Stimulated activated CD4-positive, alpha-beta T cell treated with anti-CD3 and anti-CD28 coated beads, TNF-alpha, amount 100 ng/mL, for 48 hours (primary cell): ENCODE measurements around the gene PPP1R27.
"Not testable (repeated sequence)": the region's sequence is repeated elsewhere in the genome, so short reads cannot be mapped to it uniquely, and the experiment has no call there.

Experiments
- DNase-seq, 3 donors: peaks; one replicate each; pipeline ENCODE4 v3.0.0-alpha.2; 2020; ENCODE audit warnings: low read depth in 3 of 3

The PPP1R27 gene

GRCh38 chr17:81841866-81842265 lies 7.0 kb upstream of the PPP1R27 start:
- DNase-seq: no peak

DNA sequence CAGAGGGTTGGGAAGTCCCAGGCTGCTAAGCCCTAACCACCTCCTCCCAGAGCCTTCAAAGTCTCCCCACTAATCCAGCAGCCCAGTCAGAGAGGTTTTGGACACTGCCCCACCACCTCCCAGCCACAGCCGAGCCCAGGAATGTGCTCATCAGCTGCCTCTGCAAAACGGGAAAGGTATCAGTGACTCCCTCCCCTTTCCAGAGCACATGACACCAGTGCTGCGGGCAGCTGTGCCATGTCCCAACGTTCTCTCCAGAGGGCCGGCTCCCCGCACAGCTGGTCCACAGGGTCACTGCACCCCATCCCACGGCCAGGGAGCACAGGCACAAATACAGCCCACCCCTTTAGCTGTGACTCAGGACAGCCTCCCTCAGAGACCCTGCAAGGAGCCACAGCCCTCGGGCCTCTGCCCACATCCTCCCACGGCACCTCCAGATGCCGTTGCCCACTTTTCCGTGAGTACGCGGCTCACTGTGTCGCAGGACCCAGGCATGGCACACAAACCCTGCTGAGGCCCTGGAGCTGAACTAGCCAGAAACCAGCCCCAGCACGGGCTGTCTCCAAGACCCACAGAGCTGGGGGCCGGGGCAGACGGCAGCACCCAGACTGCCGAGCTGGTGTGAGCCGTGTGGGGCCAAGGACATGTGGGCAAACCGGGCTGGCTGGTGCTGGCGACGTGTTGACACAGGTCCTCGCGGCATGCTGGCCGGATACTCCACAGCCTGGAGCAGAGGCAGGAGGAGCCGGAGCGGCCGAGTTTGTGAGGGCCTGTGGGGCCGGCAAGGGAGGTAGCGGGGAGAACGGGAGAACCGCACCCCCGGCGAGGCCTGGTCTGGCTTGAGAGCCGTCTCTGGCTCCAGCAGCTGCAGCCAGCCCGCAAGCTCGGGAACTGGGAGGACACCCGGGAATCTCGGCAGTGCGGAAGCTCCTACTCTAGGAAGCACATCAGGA lies 6.3 kb upstream of the PPP1R27 start:
- no peak for DNase-seq

GRCh38 chr17:81840059-81840458 lies 5.2 kb upstream of the PPP1R27 start:
- DNase-seq: not testable (repeated sequence)

- DNase-seq: no peak
These were observed 4.5 kb upstream of the PPP1R27 start for GRCh38 chr17:81839301-81839700.

GRCh38 chr17:81838753-81839255 lies 4.0 kb upstream of the PPP1R27 start:
- no peak for DNase-seq

DNA sequence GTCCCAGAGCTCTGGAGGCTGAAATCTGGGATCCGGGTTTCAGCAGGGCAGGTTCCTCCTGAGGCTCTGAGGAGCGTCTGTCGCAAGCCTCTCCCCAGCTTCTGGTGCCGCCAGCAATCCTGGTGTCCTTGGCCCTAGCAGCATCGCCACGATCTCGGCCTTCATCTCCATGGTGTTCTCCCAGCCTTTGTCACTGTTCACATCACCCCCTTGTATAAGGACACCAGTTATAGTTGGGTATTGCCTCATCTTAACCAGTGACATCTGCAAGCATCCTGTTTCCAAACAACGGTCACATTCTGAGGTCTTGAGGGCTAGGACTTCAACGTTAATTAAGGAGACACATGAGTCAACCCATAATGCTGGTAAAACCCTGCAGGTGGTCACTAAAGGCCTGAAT lies 2.8 kb upstream of the PPP1R27 start:
- no peak for DNase-seq

GRCh38 chr17:81833921-81834830 lies 674 bp downstream of the PPP1R27 start:
- no peak for DNase-seq

DNA sequence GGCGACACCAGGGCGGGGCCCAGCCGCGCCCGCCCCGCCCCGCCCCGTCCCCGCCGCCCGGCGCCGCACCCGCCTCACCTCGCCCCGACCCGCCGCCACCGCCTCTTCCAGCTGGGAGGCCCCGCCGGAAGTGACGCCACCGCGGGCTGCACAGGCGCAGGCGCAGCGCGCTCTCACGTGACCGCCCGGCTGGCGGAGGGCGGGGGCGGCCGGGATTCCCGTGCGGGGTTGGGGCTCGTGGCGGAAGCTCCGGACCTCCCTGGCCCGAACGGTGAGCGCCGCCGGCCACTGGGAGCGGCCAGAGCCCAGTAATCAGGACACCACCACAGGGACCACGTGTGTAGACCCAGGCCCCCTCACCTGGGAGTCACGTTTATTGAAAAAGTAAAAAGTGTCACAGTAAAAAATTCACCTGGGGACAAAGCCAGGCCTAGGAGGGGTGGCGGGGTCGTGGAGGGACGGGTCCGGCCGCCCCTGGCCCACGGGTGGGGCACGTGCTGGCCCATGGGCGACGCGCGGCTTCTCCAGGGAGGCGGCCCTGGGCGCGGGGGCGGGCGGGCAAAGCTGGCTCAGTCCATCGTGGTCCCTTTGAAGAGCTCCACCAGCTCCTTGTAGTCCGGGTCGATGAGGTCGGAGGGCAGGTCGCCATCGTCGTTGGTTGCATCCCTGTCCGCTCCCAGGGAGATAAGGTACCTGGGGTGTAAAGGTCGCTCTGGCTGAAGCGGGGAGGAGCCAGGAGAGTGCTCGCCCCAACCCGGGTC lies 1.5 kb downstream of the PPP1R27 start, which contains the start of gene MCRIP1:
Gene MCRIP1, minus strand, starts transcription at position 132 of the 761 bp plus-strand sequence. CDS start 8,785 bp downstream, outside the sequence.
- DNase-seq: peak; percentile 93 to 98 (median 94)

- DNase-seq: peak; percentile 24 to 51 (median 35)
These were observed 2.2 kb downstream of the PPP1R27 start for GRCh38 chr17:81832608-81833159.

GRCh38 chr17:81831957-81832607 lies 2.8 kb downstream of the PPP1R27 start:
- peak; percentile 20 to 44 (median 41) for DNase-seq

GRCh38 chr17:81831563-81831956 lies 3.3 kb downstream of the PPP1R27 start:
- DNase-seq: peak in 1 of 3 donors; percentile 14

GRCh38 chr17:81829858-81830257 lies 5.0 kb downstream of the PPP1R27 start:
- no peak for DNase-seq

- DNase-seq: no peak
These were observed 6.2 kb downstream of the PPP1R27 start for GRCh38 chr17:81828656-81829055.

DNA sequence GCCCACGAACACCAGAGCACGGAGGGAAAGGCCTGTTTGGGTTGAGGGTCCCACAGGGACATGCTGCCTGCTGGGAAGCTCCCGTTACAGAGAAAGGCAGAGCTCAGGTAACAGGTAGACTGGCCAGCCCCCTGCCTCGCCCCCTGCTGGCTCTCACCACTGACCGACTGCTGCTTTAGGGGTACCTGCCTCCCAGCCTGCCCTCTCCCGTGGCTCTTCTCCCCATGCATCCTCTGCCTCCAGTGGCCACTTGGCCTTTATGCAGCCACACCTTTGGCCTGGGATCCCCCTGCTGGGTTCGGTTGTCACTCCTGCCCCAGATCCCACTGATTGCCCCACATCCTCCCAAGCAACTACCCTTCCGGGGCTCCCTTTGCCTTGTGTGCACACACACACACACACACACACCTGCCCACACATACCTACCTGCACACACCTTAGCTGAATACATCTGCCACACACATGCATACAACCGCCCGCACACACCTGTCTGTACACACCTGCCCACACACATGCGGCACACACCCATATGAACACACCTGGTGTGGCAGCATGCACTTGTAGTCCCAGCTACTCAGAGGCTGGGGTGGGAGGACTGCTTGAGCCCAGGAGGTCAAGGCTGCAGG lies 8.9 kb downstream of the PPP1R27 start:
- no peak for DNase-seq

GRCh38 chr17:81824595-81824994 lies 10.3 kb downstream of the PPP1R27 start:
- DNase-seq: no peak

DNA sequence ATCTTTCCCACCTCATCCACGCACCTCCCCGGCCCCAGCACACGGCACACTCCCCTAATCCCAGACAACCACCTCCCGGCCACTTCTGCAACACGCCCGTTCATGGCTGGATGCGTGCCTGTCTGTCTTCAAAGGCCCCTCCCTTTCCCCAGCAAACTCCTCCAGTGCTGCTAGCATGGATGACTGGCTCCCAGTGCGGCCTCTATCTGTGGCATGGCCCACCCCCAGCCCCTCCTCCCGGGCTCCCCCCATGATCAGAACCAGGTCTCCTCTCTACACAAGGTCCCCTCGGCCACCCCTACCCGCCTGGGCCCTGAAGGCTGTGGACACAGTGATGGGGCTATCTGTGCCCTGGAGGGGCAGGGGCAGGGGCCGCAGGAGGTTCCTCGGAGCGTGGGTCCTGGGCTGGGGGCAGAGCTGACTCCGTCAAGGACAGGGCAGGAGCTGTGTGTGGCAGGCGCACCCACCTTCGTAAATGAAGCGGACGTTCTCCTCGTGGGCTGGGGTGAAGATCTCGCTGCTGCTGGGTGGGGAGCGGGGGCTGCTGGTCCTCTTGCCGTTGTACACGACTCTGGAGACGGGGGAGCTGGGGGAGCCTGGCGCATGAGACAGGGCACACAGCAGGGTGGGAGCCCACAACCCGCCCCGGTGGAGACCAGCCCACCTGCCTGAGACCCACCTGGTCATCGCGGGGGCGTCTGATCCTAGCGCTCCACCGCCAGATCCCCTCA lies 10.9 kb downstream of the PPP1R27 start:
- DNase-seq: no peak

DNA sequence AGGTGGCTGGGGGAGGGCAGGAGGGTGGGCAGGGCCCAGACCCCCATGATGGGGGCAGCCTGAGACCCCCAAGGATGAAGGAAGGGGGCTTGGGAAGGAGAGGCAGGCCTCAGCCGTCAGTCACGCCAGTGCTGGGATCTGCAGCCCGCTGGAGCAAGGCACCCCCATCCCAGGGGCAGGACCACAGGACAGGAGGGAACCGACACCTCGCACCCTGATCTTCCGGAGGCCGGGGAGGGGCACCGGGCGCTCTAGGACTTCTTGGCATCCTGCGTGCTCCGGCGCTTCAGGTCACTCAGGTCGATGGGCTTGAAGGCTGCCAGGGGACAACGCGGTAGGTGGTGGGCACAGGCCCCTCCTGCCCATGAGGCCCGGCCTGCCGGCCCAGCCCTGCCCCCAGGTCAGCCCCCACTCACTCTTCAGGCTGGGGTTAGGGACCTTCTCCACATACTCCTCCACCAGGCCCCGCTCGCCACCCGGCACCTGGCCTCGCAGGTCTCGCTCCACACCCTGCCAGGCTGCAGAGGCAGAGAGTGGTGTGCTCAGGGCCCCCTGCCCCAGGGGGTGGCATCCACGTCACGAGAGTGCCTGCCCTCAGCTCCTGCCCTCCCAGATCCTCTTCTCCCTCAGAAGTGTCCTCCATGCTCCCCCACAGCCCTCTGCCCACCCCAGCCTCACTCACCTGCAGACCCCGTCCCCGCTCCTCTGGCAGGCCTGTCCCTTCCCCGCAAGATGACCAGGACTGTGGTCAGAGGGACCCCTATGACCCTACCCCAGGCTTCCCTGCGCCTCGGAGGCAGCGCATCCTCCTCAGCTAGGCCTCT lies 11.6 kb downstream of the PPP1R27 start:
- DNase-seq: no peak

DNA sequence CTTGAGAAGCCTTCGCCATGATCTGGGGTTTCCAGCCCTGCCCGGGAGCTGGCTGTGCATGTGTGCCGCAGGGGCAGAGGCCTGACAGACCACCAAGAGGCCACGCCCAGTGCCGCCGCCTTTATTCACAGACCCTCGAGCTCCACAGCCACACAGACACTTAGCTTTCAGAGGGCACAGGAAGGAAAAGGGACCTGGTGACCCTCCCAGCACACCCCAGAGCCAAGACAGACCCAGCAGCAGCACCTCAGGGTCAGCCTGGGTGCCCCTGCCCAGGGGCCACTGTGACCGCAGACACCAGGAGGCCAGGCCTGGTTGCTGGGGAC lies 12.6 kb downstream of the PPP1R27 start:
- no peak for DNase-seq
